Glomerular visceral epithelial cell (primary cell): ENCODE results near the gene ZNF488.

Source experiments
- DNase-seq: peaks from one replicate; pipeline ENCODE4 v3.0.0-alpha.2; 2016; ENCODE audit errors: extremely low spot score

The ZNF488 gene

GRCh38 chr10:47384148-47384921, at the start of gene ZNF488:
ZNF488 (minus strand) TSS chr10:47384293; CDS start chr10:47368829, 15,464 bp downstream.
- DNase-seq = peak; percentile 88

- DNase-seq = no peak
These were observed 41.8 kb upstream of the ZNF488 start for GRCh38 chr10:47425813-47426419.

GRCh38 chr10:47424231-47424630, 40.1 kb upstream of the ZNF488 start:
- DNase-seq = no peak

- DNase-seq = no peak
These were observed 39.4 kb upstream of the ZNF488 start for GRCh38 chr10:47423476-47423875.

- DNase-seq = peak; percentile 44
These were observed 37.2 kb upstream of the ZNF488 start for GRCh38 chr10:47421057-47421952.

GRCh38 chr10:47420305-47421056, 36.4 kb upstream of the ZNF488 start:
- DNase-seq = no peak

- no peak for DNase-seq
These were observed 35.3 kb upstream of the ZNF488 start for GRCh38 chr10:47419421-47419820.

GRCh38 chr10:47418966-47419365, 34.9 kb upstream of the ZNF488 start:
- no peak for DNase-seq

GRCh38 chr10:47418321-47418720, 34.2 kb upstream of the ZNF488 start:
- no peak for DNase-seq

GRCh38 chr10:47416305-47417218, 32.5 kb upstream of the ZNF488 start:
- DNase-seq = peak; percentile 57

GRCh38 chr10:47415520-47416304, 31.6 kb upstream of the ZNF488 start:
- DNase-seq = no peak

GRCh38 chr10:47414752-47415519, 30.8 kb upstream of the ZNF488 start:
- DNase-seq = no peak

- DNase-seq = no peak
These were observed 30.1 kb upstream of the ZNF488 start for GRCh38 chr10:47414227-47414592.

- no peak for DNase-seq
These were observed 29.6 kb upstream of the ZNF488 start for GRCh38 chr10:47413531-47414226.

- no peak for DNase-seq
These were observed 28.8 kb upstream of the ZNF488 start for GRCh38 chr10:47412869-47413268.

GRCh38 chr10:47412177-47412730, 28.2 kb upstream of the ZNF488 start:
- no peak for DNase-seq

- DNase-seq = no peak
These were observed 26.8 kb upstream of the ZNF488 start for GRCh38 chr10:47410862-47411261.

- no peak for DNase-seq
These were observed 26.2 kb upstream of the ZNF488 start for GRCh38 chr10:47410271-47410670.
